Endothelial cell (in vitro differentiated cells): ENCODE measurements around the gene TBC1D22A. TPM values are rescaled to one million over a fixed set of nuclear protein-coding genes. Genes with fewer than 3 reads are reported as not detected.

ENCODE experiments used
- DNase-seq: peaks from one replicate; pipeline ENCODE4 v3.0.0; 2021; ENCODE audit warnings: low spot score
- H3K27ac Mint-ChIP-seq: one replicate; pipeline ENCODE4 v1.8.0; 2021; ENCODE audit warnings: mixed read lengths, inconsistent platforms; ENCODE audit not compliant: unreplicated experiment
- H3K27me3 Mint-ChIP-seq: one replicate; pipeline ENCODE4 v1.8.0; 2021; ENCODE audit warnings: mild to moderate bottlenecking, moderate library complexity, mixed read lengths, inconsistent platforms; ENCODE audit not compliant: unreplicated experiment
- H3K36me3 Mint-ChIP-seq: one replicate; pipeline ENCODE4 v1.8.0; 2021; ENCODE audit warnings: mild to moderate bottlenecking, low read depth, mixed read lengths, inconsistent platforms; ENCODE audit not compliant: unreplicated experiment
- H3K4me1 Mint-ChIP-seq: one replicate; pipeline ENCODE4 v1.8.0; 2021; ENCODE audit warnings: mild to moderate bottlenecking, mixed read lengths, inconsistent platforms; ENCODE audit not compliant: unreplicated experiment
- H3K4me3 Mint-ChIP-seq: one replicate; pipeline ENCODE4 v1.8.0; 2021; ENCODE audit warnings: mild to moderate bottlenecking, mixed read lengths, inconsistent platforms; ENCODE audit not compliant: unreplicated experiment
- H3K9me3 Mint-ChIP-seq: one replicate; pipeline ENCODE4 v1.8.0; 2021; ENCODE audit warnings: mixed read lengths, inconsistent platforms; ENCODE audit not compliant: unreplicated experiment
- total RNA-seq: library from RNA; stranded (reverse); fragmentation: NEBNext Ultra II Directional; extraction: Animal tissue kit (Norgen Biotek cat#: 25700); gene quantifications from one replicate; pipeline ENCODE4 v1.2.1, GENCODE V29; 2021; ENCODE audit not compliant: unreplicated experiment
- TF ChIP-seq, protein P1 (sequence below): fragments of 200-600 bp; sonication (generic); IDR thresholded peaks from one replicate; pipeline ENCODE4 v1.5.0; 2021; ENCODE audit warnings: antibody characterized with exemption; ENCODE audit not compliant: unreplicated experiment

Gene TBC1D22A
- total RNA-seq, 1 donor from 2014 or later: 25.3 TPM

DNA sequence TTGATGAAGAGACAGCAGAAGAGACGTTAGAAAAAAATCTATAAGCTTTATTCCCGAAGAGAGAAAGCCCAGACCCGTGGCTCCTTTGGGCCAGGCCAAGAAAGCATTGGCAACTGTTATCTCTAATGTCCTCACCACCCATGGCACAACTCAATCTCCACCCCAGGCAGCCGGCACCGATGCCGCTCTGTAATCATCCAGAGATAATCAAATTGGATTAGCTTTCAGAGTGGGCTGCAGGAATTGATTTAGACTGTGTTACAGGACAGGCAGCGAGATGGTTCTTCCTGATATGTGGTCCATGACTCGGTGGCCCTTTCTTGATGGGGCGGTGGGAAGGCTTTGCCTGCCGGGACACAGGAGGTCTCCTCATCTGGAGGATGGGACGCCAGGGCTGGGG, 383.9 kb downstream of the TBC1D22A start:
- H3K27ac Mint-ChIP-seq: no peak overlapping the region
- H3K27me3 Mint-ChIP-seq: peaks cover 18% of the 10 kb centered on the region
- H3K4me1 Mint-ChIP-seq: peaks cover 2% of the 10 kb centered on the region

DNA sequence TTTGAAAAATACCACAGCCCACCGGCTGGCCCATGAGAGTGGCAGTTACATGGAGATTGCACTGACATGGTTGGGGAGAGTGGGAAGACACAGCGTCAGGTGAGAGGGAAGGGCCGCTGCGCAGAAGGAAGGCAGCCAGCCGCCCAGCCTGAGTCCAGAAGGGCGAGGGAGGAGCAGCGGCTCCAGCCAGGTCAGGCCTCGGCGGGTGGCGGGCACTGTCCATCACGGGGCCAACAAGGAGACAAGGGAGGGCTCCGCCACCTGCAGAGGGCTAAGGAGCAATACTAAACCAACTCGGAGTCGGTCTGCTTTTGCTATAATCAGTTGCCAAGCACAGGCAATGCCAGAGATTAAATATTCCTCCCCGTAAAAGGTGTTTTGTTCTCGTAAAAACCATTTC, 384.5 kb downstream of the TBC1D22A start:
- TF ChIP-seq, protein P1, sequence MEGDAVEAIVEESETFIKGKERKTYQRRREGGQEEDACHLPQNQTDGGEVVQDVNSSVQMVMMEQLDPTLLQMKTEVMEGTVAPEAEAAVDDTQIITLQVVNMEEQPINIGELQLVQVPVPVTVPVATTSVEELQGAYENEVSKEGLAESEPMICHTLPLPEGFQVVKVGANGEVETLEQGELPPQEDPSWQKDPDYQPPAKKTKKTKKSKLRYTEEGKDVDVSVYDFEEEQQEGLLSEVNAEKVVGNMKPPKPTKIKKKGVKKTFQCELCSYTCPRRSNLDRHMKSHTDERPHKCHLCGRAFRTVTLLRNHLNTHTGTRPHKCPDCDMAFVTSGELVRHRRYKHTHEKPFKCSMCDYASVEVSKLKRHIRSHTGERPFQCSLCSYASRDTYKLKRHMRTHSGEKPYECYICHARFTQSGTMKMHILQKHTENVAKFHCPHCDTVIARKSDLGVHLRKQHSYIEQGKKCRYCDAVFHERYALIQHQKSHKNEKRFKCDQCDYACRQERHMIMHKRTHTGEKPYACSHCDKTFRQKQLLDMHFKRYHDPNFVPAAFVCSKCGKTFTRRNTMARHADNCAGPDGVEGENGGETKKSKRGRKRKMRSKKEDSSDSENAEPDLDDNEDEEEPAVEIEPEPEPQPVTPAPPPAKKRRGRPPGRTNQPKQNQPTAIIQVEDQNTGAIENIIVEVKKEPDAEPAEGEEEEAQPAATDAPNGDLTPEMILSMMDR: no peak
- Mint-ChIP-seq H3K9me3 (no peaks in the 10 kb centered on the region), H3K27me3 (peaks cover 18% of the 10 kb centered on the region), H3K4me1 (peaks cover 2% of the 10 kb centered on the region), H3K27ac (no peak overlapping the region), H3K36me3 (no peaks in the 10 kb centered on the region), H3K4me3 (no peak overlapping the region)
- DNase-seq: no peak

More for the DNA sequence above, 383.9 kb downstream of the TBC1D22A start:
- Mint-ChIP-seq H3K36me3 (no peaks in the 10 kb centered on the region), H3K9me3 (no peaks in the 10 kb centered on the region), H3K4me3 (no peak overlapping the region)
- TF ChIP-seq, protein P1: no peak
- DNase-seq: no peak

DNA sequence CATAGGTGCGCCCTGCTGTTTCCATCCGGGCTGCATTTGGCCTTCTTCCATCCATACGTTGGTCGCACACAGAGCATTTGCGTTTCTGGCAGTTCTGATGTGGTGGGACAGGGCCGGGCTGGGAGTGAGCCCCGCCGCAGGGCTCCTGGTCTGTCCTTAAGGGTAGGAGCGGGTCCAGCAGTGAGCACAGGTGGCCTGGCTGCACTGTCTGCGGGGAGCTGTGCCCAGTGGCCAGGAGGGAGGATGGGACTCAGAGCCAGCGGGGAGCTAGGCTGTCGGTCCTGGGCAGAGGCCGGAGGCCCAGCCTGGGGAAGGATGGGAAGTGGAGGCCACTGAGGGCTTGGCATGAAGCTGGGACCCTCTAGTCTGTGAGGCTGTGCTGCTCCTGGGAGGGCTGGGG, 385.1 kb downstream of the TBC1D22A start:
- H3K4me3 Mint-ChIP-seq: no peak overlapping the region
- no peaks in the 10 kb centered on the region for H3K9me3 Mint-ChIP-seq
- H3K27me3 Mint-ChIP-seq: peaks cover 18% of the 10 kb centered on the region
- H3K4me1 Mint-ChIP-seq: peaks cover 2% of the 10 kb centered on the region
- no peaks in the 10 kb centered on the region for H3K36me3 Mint-ChIP-seq
- H3K27ac Mint-ChIP-seq: no peak overlapping the region
- no peak for DNase-seq
- TF ChIP-seq, protein P1: no peak

DNA sequence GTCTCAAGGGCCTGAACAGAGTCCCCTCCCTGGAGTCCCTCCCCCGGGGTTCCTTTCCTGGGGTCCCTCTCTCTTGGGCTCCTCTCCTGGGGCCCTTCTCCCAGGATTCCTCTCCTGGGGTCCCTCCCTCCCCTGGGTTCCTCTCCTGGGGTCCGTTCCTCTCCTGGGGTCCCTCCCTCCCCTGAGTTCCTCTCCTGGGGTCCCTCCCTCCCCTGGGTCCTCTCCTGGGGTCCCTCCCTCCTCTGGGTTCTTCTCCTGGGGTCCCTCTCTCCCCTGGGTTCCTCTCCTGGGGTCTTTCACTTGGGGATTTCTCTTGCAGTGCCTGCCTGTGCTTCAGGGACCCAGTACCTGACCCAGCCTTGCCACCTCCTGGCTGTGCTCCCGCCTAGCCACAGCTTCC, 386.1 kb downstream of the TBC1D22A start:
- H3K9me3 Mint-ChIP-seq: no peaks in the 10 kb centered on the region
- peaks cover 3% of the 10 kb centered on the region for H3K4me1 Mint-ChIP-seq
- H3K36me3 Mint-ChIP-seq: no peaks in the 10 kb centered on the region
- H3K4me3 Mint-ChIP-seq: no peak overlapping the region
- H3K27me3 Mint-ChIP-seq: peaks cover 19% of the 10 kb centered on the region
- no peak for DNase-seq
- TF ChIP-seq, protein P1: no peak
- no peak overlapping the region for H3K27ac Mint-ChIP-seq

DNA sequence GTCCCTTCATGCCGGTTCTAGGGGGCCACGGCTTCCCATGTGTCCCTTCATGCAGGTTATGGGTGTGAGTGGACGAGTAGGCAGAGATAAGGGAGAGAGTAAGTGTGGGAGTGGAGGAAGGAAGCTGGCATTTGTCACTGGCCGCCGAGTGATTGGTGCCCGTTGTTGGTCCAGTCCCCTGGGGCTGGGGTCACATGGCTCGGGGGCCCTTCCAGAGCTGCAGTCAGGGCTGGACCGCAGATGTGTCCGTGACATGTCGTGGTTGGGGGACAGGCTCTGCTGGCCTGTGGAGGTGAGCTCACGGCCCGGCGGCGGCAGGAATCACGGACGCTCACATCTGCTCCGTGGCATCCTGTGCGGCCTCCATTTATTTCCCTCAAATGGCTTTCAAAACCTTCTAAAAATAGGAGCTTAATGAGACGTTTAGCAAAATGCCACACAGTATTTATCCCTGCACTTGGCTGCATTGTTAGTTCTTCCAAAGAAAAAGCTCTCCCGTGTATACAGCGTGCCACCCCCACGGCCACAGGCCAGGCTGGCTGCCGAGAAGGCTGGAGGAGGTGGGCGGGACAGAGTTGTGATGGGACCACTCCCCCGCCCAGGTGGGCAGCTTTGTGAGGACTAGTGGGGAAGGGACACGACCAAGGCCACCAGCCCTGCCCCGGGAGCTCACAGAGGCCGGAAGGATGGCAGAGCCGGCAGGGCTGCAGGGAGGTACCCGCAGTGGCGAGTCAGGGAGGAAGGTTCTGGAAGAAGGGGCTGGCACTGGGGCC, 386.7 kb downstream of the TBC1D22A start:
- no peak overlapping the region for H3K27ac Mint-ChIP-seq
- H3K27me3 Mint-ChIP-seq: peaks cover 19% of the 10 kb centered on the region
- no peak overlapping the region for H3K4me3 Mint-ChIP-seq
- no peak for DNase-seq
- H3K9me3 Mint-ChIP-seq: no peaks in the 10 kb centered on the region
- no peaks in the 10 kb centered on the region for H3K36me3 Mint-ChIP-seq
- TF ChIP-seq, protein P1: no peak
- peaks cover 4% of the 10 kb centered on the region for H3K4me1 Mint-ChIP-seq
